HG03280 (cell line): ENCODE results near the gene NKIRAS1.
"Not testable (repeated sequence)": the region's sequence is repeated elsewhere in the genome, so short reads cannot be mapped to it uniquely, and the experiment has no call there.

ENCODE experiments used
- ATAC-seq: cut with Tn5 transposase; IDR thresholded peaks from one replicate; pipeline ENCODE4 v1.9.1; 2021; ENCODE audit warnings: mild to moderate bottlenecking, moderate library complexity; ENCODE audit not compliant: unreplicated experiment

The NKIRAS1 gene

GRCh38 chr3:23911397-23911796, 5.4 kb downstream of the NKIRAS1 start:
- ATAC-seq = no peak

- no peak for ATAC-seq
Measured at GRCh38 chr3:23909341-23909740, 7.4 kb downstream of the NKIRAS1 start.

- ATAC-seq = no peak
Measured at GRCh38 chr3:23904545-23904944, 12.2 kb downstream of the NKIRAS1 start.

- no peak for ATAC-seq
Measured at GRCh38 chr3:23900744-23901143, 16.0 kb downstream of the NKIRAS1 start.

- ATAC-seq = no peak
Measured at GRCh38 chr3:23895181-23895580, 21.6 kb downstream of the NKIRAS1 start.

- no peak for ATAC-seq
Measured at GRCh38 chr3:23894254-23895061, 22.3 kb downstream of the NKIRAS1 start.

- ATAC-seq = no peak
Measured at GRCh38 chr3:23889950-23890349, 26.8 kb downstream of the NKIRAS1 start.

GRCh38 chr3:23889386-23889785, 27.4 kb downstream of the NKIRAS1 start:
- no peak for ATAC-seq

GRCh38 chr3:23888617-23889228, 28.1 kb downstream of the NKIRAS1 start:
- ATAC-seq = no peak

- ATAC-seq = no peak
Measured at GRCh38 chr3:23886311-23886710, 30.5 kb downstream of the NKIRAS1 start.

GRCh38 chr3:23885210-23885609, 31.6 kb downstream of the NKIRAS1 start:
- ATAC-seq = no peak

GRCh38 chr3:23884481-23884880, 32.3 kb downstream of the NKIRAS1 start:
- ATAC-seq = no peak

- ATAC-seq = no peak
Measured at GRCh38 chr3:23882487-23882918, 34.3 kb downstream of the NKIRAS1 start.

- ATAC-seq = not testable (repeated sequence)
Measured at GRCh38 chr3:23881993-23882392, 34.8 kb downstream of the NKIRAS1 start.

- ATAC-seq = no peak
Measured at GRCh38 chr3:23880703-23881339, 36.0 kb downstream of the NKIRAS1 start.

GRCh38 chr3:23879485-23879884, 37.3 kb downstream of the NKIRAS1 start:
- ATAC-seq = no peak

GRCh38 chr3:23877329-23877980, 39.3 kb downstream of the NKIRAS1 start:
- ATAC-seq = no peak

- no peak for ATAC-seq
Measured at GRCh38 chr3:23876923-23877322, 39.9 kb downstream of the NKIRAS1 start.

GRCh38 chr3:23875113-23875725, 41.6 kb downstream of the NKIRAS1 start:
- no peak for ATAC-seq

GRCh38 chr3:23874359-23875112, 42.3 kb downstream of the NKIRAS1 start:
- no peak for ATAC-seq
